Activated CD4-positive, alpha-beta T cell treated with anti-CD3 and anti-CD28 coated beads, Interleukin-2, amount 10 ng/mL, durations not matched to agents 24 days and 14 days (primary cell): Measurements from ENCODE around the gene INPP5A. TPM values are rescaled to one million over a fixed set of nuclear protein-coding genes. Genes with fewer than 3 reads are reported as not detected.

Experiments
- DNase-seq: peaks from one replicate; pipeline ENCODE4 v3.0.0; 2022
- H3K27ac Mint-ChIP-seq: one replicate; pipeline ENCODE4 v1.8.0; 2022; ENCODE audit warnings: mild to moderate bottlenecking, mixed read lengths
- H3K27me3 Mint-ChIP-seq: one replicate; pipeline ENCODE4 v1.8.0; 2022; ENCODE audit warnings: mixed read lengths
- H3K36me3 Mint-ChIP-seq: one replicate; pipeline ENCODE4 v1.8.0; 2022; ENCODE audit warnings: low read depth, mild to moderate bottlenecking, mixed read lengths
- H3K4me1 Mint-ChIP-seq: one replicate; pipeline ENCODE4 v1.8.0; 2021; ENCODE audit warnings: mixed read lengths
- H3K4me3 Mint-ChIP-seq: one replicate; pipeline ENCODE4 v1.8.0; 2022; ENCODE audit warnings: mild to moderate bottlenecking, moderate library complexity, mixed read lengths
- H3K9me3 Mint-ChIP-seq: one replicate; pipeline ENCODE4 v1.8.0; 2021; ENCODE audit warnings: mixed read lengths
- intact Hi-C: fragments of 100-400 bp; cut with micrococcal nuclease; formaldehyde crosslinking; loops from one replicate; pipeline ENCODE4 v1.15.1; 2023
- total RNA-seq: library from RNA; stranded (reverse); gene quantifications from 2 replicates; pipeline ENCODE4 v1.2.3, GENCODE V29; 2022

INPP5A gene
- total RNA-seq, 1 donor from 2014 or later: 10.3 TPM

DNA sequence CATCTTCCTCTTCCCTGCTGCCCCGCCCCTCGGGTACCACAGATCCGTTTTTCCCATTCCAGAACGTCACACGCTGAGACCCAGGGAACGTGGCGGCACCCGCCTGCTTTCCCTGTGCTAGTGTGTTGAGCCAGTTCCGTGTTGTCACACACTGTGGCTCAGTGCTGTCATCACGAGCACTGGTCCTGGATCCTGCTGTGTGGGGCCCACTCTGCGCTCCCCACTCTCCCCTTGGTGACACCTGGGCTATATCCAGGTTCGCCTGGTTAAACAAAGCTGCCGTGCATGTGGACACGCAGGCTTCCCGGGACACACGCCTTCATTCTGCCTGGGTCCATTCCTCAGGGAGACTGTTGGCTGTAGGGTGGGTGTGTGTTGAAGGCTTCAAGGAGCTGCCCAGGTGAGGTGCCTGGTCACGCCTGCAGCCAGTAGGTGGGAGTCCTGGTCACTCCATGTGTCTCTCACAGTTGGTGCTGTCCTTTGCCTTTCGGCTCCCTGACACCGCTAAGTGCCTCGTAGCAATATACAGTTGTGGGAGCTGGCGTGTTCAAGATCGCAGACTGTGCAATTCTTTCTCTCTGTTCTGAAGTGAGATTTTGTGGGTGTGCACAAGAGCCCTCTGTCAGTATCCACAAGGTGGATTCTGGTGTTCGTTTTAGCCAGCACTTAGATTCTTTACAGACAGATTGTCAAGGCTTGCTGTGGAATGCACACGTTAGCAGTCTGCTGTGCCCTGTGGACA, 88.6 kb downstream of the INPP5A start:
- intact Hi-C loops: no loop called here
- Mint-ChIP-seq H3K9me3 (peaks cover 5% of the 10 kb centered on the region), H3K4me3 (no peak overlapping the region), H3K4me1 (peaks cover 7% of the 10 kb centered on the region), H3K27ac (no peak overlapping the region), H3K27me3 (peaks cover 3% of the 10 kb centered on the region), H3K36me3 (peaks cover 4% of the 10 kb centered on the region)
- no peak for DNase-seq

GRCh38 chr10:132626761-132627665, 89.4 kb downstream of the INPP5A start:
- Mint-ChIP-seq H3K27ac (no peak overlapping the region), H3K27me3 (no peaks in the 10 kb centered on the region), H3K4me3 (no peak overlapping the region), H3K9me3 (no peaks in the 10 kb centered on the region), H3K4me1 (peaks cover 7% of the 10 kb centered on the region), H3K36me3 (no peaks in the 10 kb centered on the region)
- no peak for DNase-seq
- intact Hi-C loops: no loop called here

DNA sequence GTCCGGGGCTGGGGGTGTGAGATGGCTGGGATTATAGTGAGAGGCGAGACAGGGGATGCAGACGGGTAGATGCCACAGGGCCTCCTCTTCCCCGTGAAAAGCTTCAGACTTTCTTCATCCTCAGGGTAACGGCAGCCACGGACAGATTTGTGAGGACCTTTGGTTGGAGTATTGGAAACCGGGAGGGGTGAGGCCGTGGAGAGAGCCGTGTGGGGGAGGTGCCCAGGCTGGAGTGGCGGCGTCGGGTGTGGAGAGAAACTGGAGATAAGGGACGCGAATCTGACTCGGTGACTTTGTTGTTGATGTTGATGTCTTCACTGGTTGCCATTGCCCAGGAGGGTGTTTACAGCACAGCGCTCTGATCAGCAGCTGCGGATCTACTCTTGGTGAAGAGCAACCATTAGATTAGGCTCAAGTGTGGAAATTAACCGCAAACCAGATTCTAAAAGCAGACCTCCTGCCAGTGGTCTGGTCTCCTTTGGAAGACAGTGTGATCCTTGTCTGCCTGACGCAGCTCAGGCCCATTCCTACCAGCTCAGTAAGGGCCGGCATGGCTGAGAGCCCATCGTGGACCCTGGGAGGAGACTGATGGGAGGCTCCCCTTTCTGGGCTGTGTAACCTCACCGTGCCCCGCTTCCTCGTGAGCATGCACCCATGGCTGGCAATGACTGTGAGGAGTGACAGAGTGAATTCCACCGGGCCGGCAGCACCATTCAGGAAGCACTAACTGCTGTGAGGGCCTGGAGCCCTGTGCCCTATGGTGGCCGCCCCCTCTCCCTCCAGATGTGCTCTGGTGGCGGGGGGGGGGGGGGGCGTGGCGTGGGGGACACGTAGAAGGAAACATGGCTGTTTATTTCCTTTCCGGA, 90.3 kb downstream of the INPP5A start:
- no peak overlapping the region for H3K27ac Mint-ChIP-seq
- H3K4me1 Mint-ChIP-seq: peaks cover 7% of the 10 kb centered on the region
- H3K36me3 Mint-ChIP-seq: no peaks in the 10 kb centered on the region
- intact Hi-C loops: no loop called here
- H3K27me3 Mint-ChIP-seq: no peaks in the 10 kb centered on the region
- no peaks in the 10 kb centered on the region for H3K9me3 Mint-ChIP-seq
- DNase-seq: no peak
- no peak overlapping the region for H3K4me3 Mint-ChIP-seq

DNA sequence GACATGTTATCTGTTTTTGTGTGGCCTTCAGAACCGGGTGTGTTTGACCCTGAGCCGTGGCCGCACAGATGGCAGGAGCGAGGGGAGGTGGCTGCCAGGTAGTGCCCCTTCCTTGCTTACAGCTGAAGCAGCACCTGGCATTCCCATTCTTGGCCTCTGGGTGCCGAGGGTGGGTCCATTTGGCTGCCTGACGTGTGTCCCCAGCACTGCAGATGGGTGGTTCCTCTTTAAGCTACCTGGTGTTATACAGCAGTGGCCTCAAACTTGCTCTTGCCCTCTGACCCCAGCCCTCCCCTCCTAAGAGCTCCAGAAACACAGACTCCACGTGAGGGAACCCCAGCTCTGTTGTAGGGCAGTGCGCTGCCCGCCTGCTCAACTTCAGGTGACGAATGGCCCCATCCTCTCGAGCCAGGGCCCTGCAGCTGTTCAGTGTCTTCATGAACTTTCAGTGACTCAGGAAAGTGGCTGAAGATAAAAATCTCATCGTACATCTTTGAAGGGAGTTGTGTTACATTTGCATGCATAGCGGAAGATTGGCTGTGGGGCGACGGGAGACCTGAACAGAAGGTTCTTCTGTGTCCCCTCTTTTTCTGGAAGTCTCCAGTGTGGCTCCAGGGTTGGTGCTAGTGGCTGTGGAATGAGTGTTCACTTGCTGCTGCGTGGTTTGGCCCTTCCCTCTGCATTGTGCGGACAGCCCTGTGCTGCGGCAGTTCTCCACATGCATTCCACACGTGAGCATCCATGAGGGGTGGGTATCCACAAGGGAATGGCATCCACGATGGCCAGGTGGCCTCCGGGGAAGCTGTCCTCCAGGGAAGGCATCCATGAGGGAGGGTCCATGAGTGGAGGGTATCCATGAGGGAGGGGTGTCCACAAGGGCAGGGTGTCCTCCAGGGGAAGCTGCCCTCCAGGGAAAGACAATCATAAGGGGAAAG, 91.6 kb downstream of the INPP5A start:
- Mint-ChIP-seq H3K36me3 (no peaks in the 10 kb centered on the region), H3K27me3 (no peaks in the 10 kb centered on the region), H3K4me3 (no peak overlapping the region), H3K4me1 (peaks cover 7% of the 10 kb centered on the region), H3K9me3 (no peaks in the 10 kb centered on the region), H3K27ac (no peak overlapping the region)
- intact Hi-C loops: no loop called here
- DNase-seq: no peak

DNA sequence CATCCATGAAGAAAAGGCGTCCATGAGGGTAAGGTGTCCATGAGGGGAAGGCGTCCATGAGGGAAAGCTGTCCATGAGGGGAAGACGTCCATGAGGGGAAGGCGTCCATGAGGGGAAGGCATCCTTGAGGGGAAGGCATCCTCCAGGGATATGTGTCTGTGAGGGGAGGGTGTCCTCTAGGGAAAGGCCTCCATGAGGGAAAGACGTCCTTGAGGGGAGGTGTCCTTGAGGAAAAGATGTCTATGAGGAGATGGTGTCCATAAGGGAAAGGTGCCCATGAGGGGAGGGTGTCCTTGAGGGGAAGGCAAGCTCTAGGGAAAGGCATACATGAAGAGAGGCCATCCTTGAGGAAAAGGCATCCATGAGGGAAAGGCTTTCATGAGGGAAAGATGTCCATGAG, 92.6 kb downstream of the INPP5A start:
- no peak overlapping the region for H3K4me3 Mint-ChIP-seq

DNA sequence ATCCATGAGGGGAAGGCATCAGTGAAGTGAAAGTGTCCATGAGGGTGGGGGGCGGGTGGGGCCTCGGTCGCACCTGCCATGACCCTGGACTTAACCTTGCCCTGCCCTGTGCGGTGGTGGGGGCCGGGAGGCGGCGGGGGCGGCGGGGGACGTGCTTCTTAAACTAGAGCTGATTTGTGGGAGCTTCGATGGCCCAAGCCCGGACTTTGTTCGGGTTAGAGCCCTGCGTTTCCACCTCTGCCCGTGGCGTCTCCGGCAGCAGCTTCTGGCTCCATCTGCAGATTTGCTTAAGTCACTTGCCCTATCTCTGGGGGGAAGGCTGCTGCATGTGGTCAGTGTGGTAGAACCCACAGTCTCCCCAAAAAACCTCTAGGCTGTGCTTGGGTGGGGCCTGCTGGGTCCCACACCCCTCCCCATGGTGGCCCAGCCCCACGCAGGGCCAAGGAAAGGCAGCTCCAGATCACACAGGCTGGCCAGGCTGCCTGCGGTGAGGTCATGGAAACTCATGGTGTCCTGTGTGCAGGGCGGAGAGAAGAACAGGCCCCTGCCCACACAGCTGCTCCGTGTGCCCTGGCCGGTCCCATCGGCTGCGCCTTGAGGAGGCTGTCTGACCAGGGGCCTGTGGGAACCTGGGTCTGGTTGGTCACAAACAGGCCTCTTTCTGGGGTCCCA, 93.2 kb downstream of the INPP5A start:
- Mint-ChIP-seq H3K27ac (no peak overlapping the region), H3K27me3 (no peaks in the 10 kb centered on the region), H3K4me1 (peaks cover 10% of the 10 kb centered on the region), H3K4me3 (no peak overlapping the region), H3K36me3 (no peaks in the 10 kb centered on the region), H3K9me3 (no peaks in the 10 kb centered on the region)
- no peak for DNase-seq
- intact Hi-C loops: loop anchor here (10.0 kb wide), 1 partner anchor 96 kb away; the partner anchor contains the start of gene INPP5A

More for the DNA sequence above, 92.6 kb downstream of the INPP5A start:
- Mint-ChIP-seq H3K36me3 (no peaks in the 10 kb centered on the region), H3K27me3 (no peaks in the 10 kb centered on the region), H3K4me1 (peaks cover 10% of the 10 kb centered on the region), H3K9me3 (no peaks in the 10 kb centered on the region), H3K27ac (no peak overlapping the region)
- intact Hi-C loops: loop anchor here (10.0 kb wide), 1 partner anchor 95 kb away; the partner anchor contains the start of gene INPP5A
- DNase-seq: no peak

DNA sequence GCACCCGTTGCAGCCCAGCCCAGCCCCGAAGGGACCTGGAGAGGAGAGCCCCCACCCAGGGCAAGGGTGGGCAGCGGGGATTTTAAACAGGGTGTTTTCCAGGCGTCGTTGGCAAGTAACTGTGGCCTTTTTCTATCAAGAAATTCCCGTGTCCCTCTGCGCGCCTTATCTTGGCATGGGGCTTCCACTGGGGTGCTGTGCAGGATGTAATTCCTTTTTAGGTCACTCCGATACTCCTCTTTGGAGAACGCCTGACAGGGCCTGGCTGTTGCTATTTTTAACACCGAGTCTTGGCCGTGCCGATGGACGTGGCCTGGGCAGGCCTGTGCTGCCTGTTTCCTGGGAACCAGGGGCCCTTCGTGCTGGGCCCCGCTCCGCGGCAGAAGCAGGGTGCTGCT, 93.8 kb downstream of the INPP5A start:
- Mint-ChIP-seq H3K36me3 (no peaks in the 10 kb centered on the region), H3K4me1 (peaks cover 10% of the 10 kb centered on the region), H3K27ac (no peak overlapping the region), H3K4me3 (no peak overlapping the region), H3K27me3 (no peaks in the 10 kb centered on the region), H3K9me3 (no peaks in the 10 kb centered on the region)
- DNase-seq: no peak
- intact Hi-C loops: loop anchor here (10.0 kb wide), 1 partner anchor 97 kb away; the partner anchor contains the start of gene INPP5A

GRCh38 chr10:132632091-132632561, 94.5 kb downstream of the INPP5A start:
- H3K9me3 Mint-ChIP-seq: no peaks in the 10 kb centered on the region
- H3K36me3 Mint-ChIP-seq: no peaks in the 10 kb centered on the region
- H3K4me1 Mint-ChIP-seq: peaks cover 10% of the 10 kb centered on the region
- no peaks in the 10 kb centered on the region for H3K27me3 Mint-ChIP-seq
- H3K4me3 Mint-ChIP-seq: no peak overlapping the region
- no peak for DNase-seq
- intact Hi-C loops: loop anchor here (10.0 kb wide), 1 partner anchor 97 kb away; the partner anchor contains the start of gene INPP5A
- no peak overlapping the region for H3K27ac Mint-ChIP-seq

GRCh38 chr10:132632851-132633684, 95.5 kb downstream of the INPP5A start:
- H3K27ac Mint-ChIP-seq: no peak overlapping the region
- no peaks in the 10 kb centered on the region for H3K36me3 Mint-ChIP-seq
- peaks cover 9% of the 10 kb centered on the region for H3K4me1 Mint-ChIP-seq
- no peak for DNase-seq
- H3K4me3 Mint-ChIP-seq: no peak overlapping the region
- intact Hi-C loops: loop anchor here (10.0 kb wide), 1 partner anchor 98 kb away; the partner anchor contains the start of gene INPP5A
- peaks cover 2% of the 10 kb centered on the region for H3K27me3 Mint-ChIP-seq
- H3K9me3 Mint-ChIP-seq: no peaks in the 10 kb centered on the region

GRCh38 chr10:132634241-132634946, 96.8 kb downstream of the INPP5A start:
- Mint-ChIP-seq H3K9me3 (no peaks in the 10 kb centered on the region), H3K27me3 (peaks cover 2% of the 10 kb centered on the region), H3K27ac (peak overlapping the region; percentile 32), H3K4me1 (peaks cover 7% of the 10 kb centered on the region), H3K4me3 (no peak overlapping the region), H3K36me3 (no peaks in the 10 kb centered on the region)
- intact Hi-C loops: loop anchor here (10.0 kb wide), 1 partner anchor 100 kb away; the partner anchor contains the start of gene INPP5A
- no peak for DNase-seq

- intact Hi-C loops: loop anchor here (10.0 kb wide), 1 partner anchor 100 kb away; the partner anchor contains the start of gene INPP5A
- Mint-ChIP-seq H3K4me3 (no peak overlapping the region), H3K27ac (peak overlapping the region; percentile 32), H3K27me3 (peaks cover 2% of the 10 kb centered on the region), H3K9me3 (no peaks in the 10 kb centered on the region), H3K36me3 (no peaks in the 10 kb centered on the region), H3K4me1 (peaks cover 7% of the 10 kb centered on the region)
- no peak for DNase-seq
Observed at GRCh38 chr10:132634947-132635271, 97.3 kb downstream of the INPP5A start.
